HG03039 (cell line): ENCODE results near the gene DCTN4.

Source experiments
- ATAC-seq: cut with Tn5 transposase; IDR thresholded peaks from one replicate; pipeline ENCODE4 v1.9.1; 2021; ENCODE audit warnings: mild to moderate bottlenecking, moderate library complexity; ENCODE audit not compliant: unreplicated experiment

DCTN4 gene

GRCh38 chr5:150672237-150672883 lies 86.5 kb downstream of the DCTN4 start:
- no peak for ATAC-seq

- no peak for ATAC-seq
Measured at GRCh38 chr5:150671509-150672236, 87.1 kb downstream of the DCTN4 start.

- no peak for ATAC-seq
Measured at GRCh38 chr5:150670948-150671310, 87.9 kb downstream of the DCTN4 start.

DNA sequence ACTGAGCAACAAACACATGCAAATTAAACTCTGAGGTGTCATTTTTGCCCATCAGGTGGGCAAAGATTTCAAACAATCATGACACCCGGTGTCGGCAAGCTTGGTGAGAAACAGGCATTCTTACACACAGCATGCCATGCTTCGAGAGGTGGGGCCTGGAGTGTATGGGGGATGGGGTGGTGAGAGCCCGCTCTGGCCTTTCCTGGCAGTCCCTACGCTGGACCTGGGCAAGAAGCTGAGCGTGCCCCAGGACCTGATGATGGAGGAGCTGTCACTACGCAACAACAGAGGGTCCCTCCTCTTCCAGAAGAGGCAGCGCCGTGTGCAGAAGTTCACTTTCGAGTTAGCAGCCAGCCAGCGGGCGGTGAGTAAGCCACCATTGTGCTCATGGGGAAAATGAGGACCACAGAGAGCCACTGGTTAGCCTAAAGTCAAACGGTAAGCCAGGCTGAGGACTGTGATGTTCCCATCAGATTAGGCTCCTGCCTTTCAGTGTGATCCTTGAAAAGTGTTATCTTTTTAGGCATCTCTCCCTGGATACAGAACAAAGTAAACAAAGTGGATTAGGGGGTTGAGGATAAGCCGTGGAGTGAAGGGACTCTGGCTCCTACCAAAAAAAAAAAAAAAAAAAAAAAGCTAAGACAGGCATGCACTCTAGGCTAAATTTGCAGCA lies 88.4 kb downstream of the DCTN4 start:
- no peak for ATAC-seq

GRCh38 chr5:150665044-150665443 lies 93.8 kb downstream of the DCTN4 start:
- ATAC-seq: no peak

DNA sequence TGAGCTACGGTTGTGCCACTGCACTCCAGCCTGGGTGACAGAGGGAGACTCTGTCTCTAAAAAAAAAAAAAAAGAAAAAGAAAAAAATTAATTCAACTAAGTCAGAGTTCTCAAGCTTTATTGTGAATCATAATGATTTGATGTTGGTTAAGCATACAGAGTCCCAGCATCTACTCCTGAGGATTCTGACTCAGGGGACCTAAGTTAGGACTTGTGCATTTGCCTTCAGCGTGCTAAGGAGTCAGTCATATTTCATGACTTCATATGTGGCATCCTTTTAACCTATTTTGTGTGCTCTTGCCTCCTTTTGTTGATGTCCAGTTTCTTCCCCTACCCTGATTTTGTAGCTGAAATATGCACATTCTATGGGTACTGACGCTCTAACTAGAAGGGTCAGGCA lies 94.9 kb downstream of the DCTN4 start:
- ATAC-seq: no peak

DNA sequence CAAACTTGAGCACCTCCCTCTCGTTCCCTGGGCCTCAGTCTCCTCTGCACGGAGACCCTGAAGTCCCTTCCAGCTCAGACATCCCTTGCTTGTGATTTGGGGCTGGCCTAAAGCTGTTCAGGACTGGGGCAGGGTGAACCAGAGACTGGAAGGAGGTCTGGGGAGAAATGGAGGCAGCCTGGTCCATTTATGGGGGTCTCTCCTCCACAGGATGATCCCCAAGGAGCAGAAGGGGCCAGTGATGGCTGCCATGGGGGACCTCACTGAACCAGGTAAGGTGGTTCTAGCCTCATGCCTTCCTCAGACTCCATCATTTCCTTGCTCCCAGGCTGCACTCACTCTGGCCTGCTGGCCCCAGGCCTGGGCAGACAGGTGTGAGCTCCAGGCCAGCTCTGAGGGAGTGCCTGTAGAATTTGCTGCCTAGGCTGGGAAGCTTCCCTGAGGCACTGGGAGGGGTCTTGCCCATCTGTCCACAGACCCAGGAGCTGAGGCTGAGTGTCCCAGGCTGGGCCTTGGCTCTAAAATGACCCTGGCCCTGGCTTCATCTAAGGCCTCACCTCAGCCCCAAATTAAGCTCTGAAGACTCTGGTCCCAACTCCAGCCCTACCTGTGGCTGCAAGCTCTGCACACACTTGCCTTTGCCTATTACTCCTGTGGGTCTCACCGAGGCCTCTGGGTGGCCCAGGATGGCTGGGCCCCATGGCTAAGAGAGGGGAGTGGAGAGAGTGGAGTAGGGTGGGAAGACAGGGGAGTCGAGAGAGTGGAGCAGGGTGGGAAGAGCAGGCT lies 95.9 kb downstream of the DCTN4 start:
- ATAC-seq: no peak

GRCh38 chr5:150661821-150662596 lies 96.8 kb downstream of the DCTN4 start:
- ATAC-seq: no peak

GRCh38 chr5:150661086-150661485 lies 97.7 kb downstream of the DCTN4 start, which contains the start of gene MYOZ3:
Gene MYOZ3 (plus strand): TSS chr5:150661251. CDS start chr5:150662942, 1,691 bp downstream.
- ATAC-seq: no peak

DNA sequence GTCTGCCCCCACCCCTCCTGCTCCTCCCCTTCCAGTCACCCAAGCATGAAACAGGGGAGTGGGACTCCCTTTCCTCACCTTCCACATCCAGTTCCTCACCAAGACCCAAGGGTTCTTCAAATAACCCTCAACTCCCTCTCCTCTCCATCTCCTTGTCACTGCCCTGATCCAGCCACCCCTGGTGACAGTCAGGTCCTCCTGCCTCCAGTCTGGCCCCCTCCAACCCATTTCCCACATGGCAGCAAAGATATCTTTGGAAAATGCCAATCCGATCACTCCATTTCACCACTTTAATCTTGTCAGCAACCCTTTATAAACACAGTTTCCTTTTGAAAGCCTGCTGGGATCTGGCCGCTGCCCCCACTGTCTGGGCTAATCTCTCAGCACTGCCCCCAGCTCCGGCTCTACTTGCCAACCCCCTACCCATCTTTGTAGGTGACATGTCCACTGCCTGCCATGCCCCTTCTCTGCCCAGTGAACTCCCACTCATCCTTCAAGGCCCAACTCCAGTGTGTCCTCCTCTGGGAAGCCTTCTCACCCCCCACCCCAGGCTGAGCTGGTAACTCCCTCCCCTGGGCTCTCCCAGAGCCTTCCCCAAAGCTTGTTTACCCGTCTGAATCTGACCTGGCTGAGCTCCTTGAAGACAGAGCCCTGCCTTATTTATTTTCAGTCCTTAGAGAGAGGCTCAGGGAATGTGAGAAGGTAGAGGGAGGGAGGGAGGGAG lies 98.5 kb downstream of the DCTN4 start:
- no peak for ATAC-seq

- ATAC-seq: no peak
Measured at GRCh38 chr5:150659360-150660107, 99.3 kb downstream of the DCTN4 start.

- ATAC-seq: no peak
Measured at GRCh38 chr5:150658699-150659265, 100.0 kb downstream of the DCTN4 start.
